ENCODE measurements around the gene ZEB1. TPM values are rescaled to one million over a fixed set of nuclear protein-coding genes. Genes with fewer than 3 reads are reported as not detected.

ZEB1 gene
- total and polyA plus RNA-seq, 2 of the 4 experiments (the other 2 are of a cell fraction): 23.7 to 108 TPM

DNA sequence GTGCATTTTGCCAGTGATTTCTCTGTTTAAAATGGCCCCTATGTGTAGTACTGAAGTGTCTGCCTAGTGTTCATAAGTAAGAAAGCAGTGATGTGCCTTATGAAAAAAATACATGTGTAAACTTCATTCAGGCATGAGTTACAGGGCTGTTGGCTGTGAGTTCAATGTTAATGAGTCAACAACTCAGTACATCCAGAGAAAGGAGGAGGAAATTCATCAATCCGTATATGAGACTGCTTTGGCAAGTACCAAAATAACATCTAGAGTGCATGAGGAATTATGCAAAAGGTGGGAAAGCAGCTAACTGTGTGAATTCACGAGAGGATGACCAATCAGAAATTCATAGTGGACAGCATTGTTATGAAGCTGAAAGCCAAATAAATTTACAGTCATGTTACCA is 255.6 kb downstream of the ZEB1 start:
- Histone ChIP-seq H3K4ac (ENCODE audit: low read depth, low read length) (no peak overlapping the region), H2AFZ (replicated peaks; ENCODE audit: low read length, poor library complexity) (no peak overlapping the region), H2AK5ac (ENCODE audit: low read depth, low read length) (no peak overlapping the region), H3K9ac (ENCODE audit: low read depth, low read length) (no peak overlapping the region), H3K56ac (ENCODE audit: extremely low read depth, insufficient read depth, low read length) (no peak overlapping the region), H4K5ac (ENCODE audit: low read depth, low read length) (no peak overlapping the region), H2BK120ac (ENCODE audit: low read depth, low read length) (no peak overlapping the region), H3K23ac (ENCODE audit: low read depth, low read length) (no peak overlapping the region), H3K4me3 (ENCODE audit: insufficient read depth, low read depth, low read length) (no peak overlapping the region), H3K27ac (ENCODE audit: insufficient read depth, low read length) (no peak overlapping the region), H2BK20ac (ENCODE audit: low read depth, low read length) (no peak overlapping the region), H3K27me3 (ENCODE audit: control insufficient read depth, insufficient read depth, low read length) (no peaks in the 10 kb centered on the region; the same call in 1 of the 2 replicates), H3K4me1 (ENCODE audit: control insufficient read depth, insufficient read depth, low read length) (no peaks in the 10 kb centered on the region), H4K91ac (ENCODE audit: insufficient read depth, low read depth, low read length) (no peak overlapping the region), H3K79me1 (ENCODE audit: low read depth in 1 of 2, low read length in 2 of 2) (no peaks in the 10 kb centered on the region), H4K8ac (ENCODE audit: low read depth in 2 of 2, low read length in 2 of 2) (no peak overlapping the region), H3K9me3 (ENCODE audit: control insufficient read depth, insufficient read depth, low read length) (peaks cover 5% of the 10 kb centered on the region; the same call in 1 of the 2 replicates), H3K18ac (ENCODE audit: low read depth, low read length) (no peak overlapping the region), H3K14ac (replicated peaks; ENCODE audit: low read depth, low read length) (no peak overlapping the region), H2BK15ac (ENCODE audit: low read depth, low read length) (no peak overlapping the region), H2BK5ac (ENCODE audit: low read depth, low read length, poor library complexity, severe bottlenecking) (no peak overlapping the region), H2AK9ac (replicated peaks; ENCODE audit: low read depth, low read length, poor library complexity) (no peak overlapping the region), H4K20me1 (ENCODE audit: insufficient read depth, low read length) (no peaks in the 10 kb centered on the region), H3K36me3 (ENCODE audit: control insufficient read depth, insufficient read depth, low read length) (no peaks in the 10 kb centered on the region), H3K9me1 (ENCODE audit: insufficient read depth, low read length) (no peaks in the 10 kb centered on the region), H3K4me2 (ENCODE audit: low read depth, low read length) (no peak overlapping the region)
- CTCF ChIA-PET: interaction anchor here (0.6 kb wide), 1 partner anchor 1122 kb away, joined by 5 read pairs; no protein-coding TSS in a partner anchor
- POLR2A ChIA-PET (ENCODE audit: unreplicated experiment): no interaction called here
- dilution Hi-C loops (cut with HindIII; ENCODE audit: low sequenced_read_pairs, unreplicated experiment) (no loop called here), intact Hi-C loops (cut with micrococcal nuclease) (no loop called here), in situ Hi-C loops (cut with MboI; ENCODE audit: low sequenced_read_pairs) (no loop called here)
- WGBS, 2 experiments (ENCODE audit: extremely low coverage in 2 of 2, insufficient read length in 1 of 2): 60% methylated on average over 2 of the region's 2 CpGs; no CpG with 5 or more reads in 1 of the 2 experiments
- BruUV-seq (replicated peaks): no TSS peak
- DNase-seq (no peak), ATAC-seq (ENCODE audit: low read depth) (no peak)
- TF ChIP-seq NFE2L2 (IDR thresholded peaks at IDR 0.05; ENCODE audit: low read depth, low read length): no peak
- TF ChIP-seq RAD21 (IDR thresholded peaks at IDR 0.05; ENCODE audit: low read length): no peak
- TF ChIP-seq RCOR1 (IDR thresholded peaks at IDR 0.05; ENCODE audit: insufficient replicate concordance, low read length): no peak
- no peak for TF ChIP-seq CTCF (conservative IDR thresholded peaks at IDR 0.05; ENCODE audit: low read depth, low read length)
- no peak for TF ChIP-seq POLR2A (IDR thresholded peaks at IDR 0.05; ENCODE audit: low read depth, low read length)
- TF ChIP-seq CHD1 (IDR thresholded peaks at IDR 0.05; ENCODE audit: low read depth, low read length): no peak
- no peak for TF ChIP-seq MAZ (IDR thresholded peaks at IDR 0.05; ENCODE audit: borderline replicate concordance, low read depth, low read length)
- TF ChIP-seq, protein P1, sequence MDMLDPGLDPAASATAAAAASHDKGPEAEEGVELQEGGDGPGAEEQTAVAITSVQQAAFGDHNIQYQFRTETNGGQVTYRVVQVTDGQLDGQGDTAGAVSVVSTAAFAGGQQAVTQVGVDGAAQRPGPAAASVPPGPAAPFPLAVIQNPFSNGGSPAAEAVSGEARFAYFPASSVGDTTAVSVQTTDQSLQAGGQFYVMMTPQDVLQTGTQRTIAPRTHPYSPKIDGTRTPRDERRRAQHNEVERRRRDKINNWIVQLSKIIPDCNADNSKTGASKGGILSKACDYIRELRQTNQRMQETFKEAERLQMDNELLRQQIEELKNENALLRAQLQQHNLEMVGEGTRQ (IDR thresholded peaks at IDR 0.05; ENCODE audit: low read depth, low read length): no peak
- TF ChIP-seq BHLHE40 (IDR thresholded peaks at IDR 0.05; ENCODE audit: low read depth, low read length): no peak
- no peak for TF ChIP-seq RFX5 (IDR thresholded peaks at IDR 0.05; ENCODE audit: low read depth, low read length)
